DND-41 (cell line): ENCODE data around the gene GPHN.

Experiments
- ATAC-seq: fragments of 200-7000 bp; cut with Tn5 transposase; 3 replicates; pipeline ENCODE4 v1.9.1; 2021; ENCODE audit warnings: low read depth; ENCODE audit not compliant: insufficient read depth
- DNase-seq: peaks from one replicate; pipeline ENCODE4 v3.0.0-alpha.2; 2020
- H2AFZ ChIP-seq: 2 replicates; pipeline ENCODE4 v1.6.0; 2012; ENCODE audit warnings: low read depth, low read length
- H3K27ac ChIP-seq: 2 replicates; pipeline ENCODE4 v1.5.1; 2012; ENCODE audit warnings: low read length, inconsistent platforms
- H3K27me3 ChIP-seq: fragments of 200-600 bp; sonication (generic); 2 replicates; pipeline ENCODE4 v1.6.0; 2012; ENCODE audit warnings: low read length, mild to moderate bottlenecking, inconsistent platforms; ENCODE audit not compliant: insufficient read depth, poor library complexity
- H3K36me3 ChIP-seq: 2 replicates; pipeline ENCODE4 v1.5.1; 2012; ENCODE audit warnings: low read length, inconsistent platforms; ENCODE audit not compliant: insufficient read depth
- H3K4me1 ChIP-seq: 2 replicates; pipeline ENCODE4 v1.5.1; 2012; ENCODE audit warnings: mild to moderate bottlenecking, low read length; ENCODE audit not compliant: insufficient read depth
- H3K4me2 ChIP-seq: 2 replicates; pipeline ENCODE4 v1.6.0; 2012; ENCODE audit warnings: mild to moderate bottlenecking, moderate library complexity, low read length, inconsistent platforms; ENCODE audit not compliant: insufficient read depth
- H3K4me3 ChIP-seq, 2 experiments: fragments of 200-600 bp in 1 of 2; shearing (Covaris generic) in 1 of 2; 2 replicates each; pipeline ENCODE4 v1.5.1; 2012 to 2016; ENCODE audit warnings: inconsistent platforms in 2 of 2, low read length in 2 of 2, mild to moderate bottlenecking in 2 of 2, low read depth in 1 of 2, moderate library complexity in 1 of 2
- H3K79me2 ChIP-seq: 2 replicates; pipeline ENCODE4 v1.6.0; 2012; ENCODE audit warnings: low read length, inconsistent platforms; ENCODE audit not compliant: insufficient read depth
- H3K9ac ChIP-seq: 2 replicates; pipeline ENCODE4 v1.6.0; 2012; ENCODE audit warnings: low read depth, mild to moderate bottlenecking, inconsistent platforms, low read length, moderate library complexity
- H3K9me3 ChIP-seq: 2 replicates; pipeline ENCODE4 v1.5.1; 2012; ENCODE audit warnings: low read length, moderate library complexity, mild to moderate bottlenecking, inconsistent platforms; ENCODE audit not compliant: insufficient read depth, severe bottlenecking
- H4K20me1 ChIP-seq: 2 replicates; pipeline ENCODE4 v1.6.0; 2012; ENCODE audit warnings: low read length; ENCODE audit not compliant: insufficient read depth
- CTCF ChIP-seq: IDR thresholded peaks from 2 replicates; pipeline ENCODE4 v1.5.1; 2012; ENCODE audit warnings: borderline replicate concordance, low read length, moderate library complexity, mild to moderate bottlenecking; ENCODE audit not compliant: poor library complexity, severe bottlenecking; ENCODE audit errors: extremely low read depth
- EZH2 ChIP-seq: IDR thresholded peaks from 3 replicates; pipeline ENCODE4 v1.6.1; 2012; ENCODE audit warnings: borderline replicate concordance, low read depth, mild to moderate bottlenecking, moderate library complexity, low read length, inconsistent platforms; ENCODE audit not compliant: severe bottlenecking

The GPHN gene

GRCh38 chr14:67207810-67208209 is 699.9 kb downstream of the GPHN start:
- H3K9me3 ChIP-seq = no peaks in the 10 kb centered on the region
- H3K4me1 ChIP-seq = no peaks in the 10 kb centered on the region
- H3K36me3 ChIP-seq = no peaks in the 10 kb centered on the region
- no peak overlapping the region for H2AFZ ChIP-seq
- no peak overlapping the region for H3K4me3 ChIP-seq
- H3K9ac ChIP-seq = no peak overlapping the region
- no peaks in the 10 kb centered on the region for H3K79me2 ChIP-seq
- no peak overlapping the region for H3K27ac ChIP-seq
- no peaks in the 10 kb centered on the region for H3K27me3 ChIP-seq
- TF ChIP-seq EZH2 = no peak
- no peak for TF ChIP-seq CTCF
- no peaks in the 10 kb centered on the region for H4K20me1 ChIP-seq
- ATAC-seq (no peak), DNase-seq (no peak)
- H3K4me2 ChIP-seq = no peak overlapping the region

- ATAC-seq (no peak), DNase-seq (no peak)
- H2AFZ ChIP-seq = no peak overlapping the region
- H3K4me2 ChIP-seq = no peak overlapping the region
- no peaks in the 10 kb centered on the region for H3K27me3 ChIP-seq
- no peak for TF ChIP-seq CTCF
- TF ChIP-seq EZH2 = no peak
- no peaks in the 10 kb centered on the region for H3K9me3 ChIP-seq
- no peak overlapping the region for H3K9ac ChIP-seq
- H3K27ac ChIP-seq = no peak overlapping the region
- H3K4me1 ChIP-seq = no peaks in the 10 kb centered on the region
- no peaks in the 10 kb centered on the region for H4K20me1 ChIP-seq
- no peaks in the 10 kb centered on the region for H3K36me3 ChIP-seq
- no peaks in the 10 kb centered on the region for H3K79me2 ChIP-seq
- no peak overlapping the region for H3K4me3 ChIP-seq
Observed at GRCh38 chr14:67218126-67218525, 710.2 kb downstream of the GPHN start.

GRCh38 chr14:67221248-67221981 is 713.5 kb downstream of the GPHN start:
- Histone ChIP-seq H3K27ac (no peak overlapping the region), H2AFZ (no peak overlapping the region)
- no peak for DNase-seq

More at GRCh38 chr14:67221248-67221981, 713.5 kb downstream of the GPHN start:
- Histone ChIP-seq H3K9me3 (no peaks in the 10 kb centered on the region), H3K4me3 (no peak overlapping the region), H4K20me1 (no peaks in the 10 kb centered on the region), H3K36me3 (no peaks in the 10 kb centered on the region), H3K4me1 (no peaks in the 10 kb centered on the region), H3K9ac (no peak overlapping the region), H3K27me3 (no peaks in the 10 kb centered on the region), H3K79me2 (no peaks in the 10 kb centered on the region), H3K4me2 (no peak overlapping the region)
- TF ChIP-seq EZH2 (no peak), CTCF (no peak)
- no peak for ATAC-seq
